Activated B cell treated with CpG ODN at 0.5 μM for 24 hours (primary cell): ENCODE measurements around the gene SLC46A2. TPM values are rescaled to one million over a fixed set of nuclear protein-coding genes. Genes with fewer than 3 reads are reported as not detected.
A peak's percentile ranks its signal among the peaks of the same experiment; 100 is the strongest.

ENCODE experiments used
- ATAC-seq: fragments of 200-7000 bp; cut with Tn5 transposase; one replicate; pipeline ENCODE4 v1.10.0; 2021; ENCODE audit warnings: low read depth, mild to moderate bottlenecking, moderate library complexity
- CTCF ChIA-PET: fragments of 350-600 bp; sonication (Branson Sonifier 250); formaldehyde crosslinking; loops from one replicate; lab custom pipeline; 2021; ENCODE audit warnings: antibody characterized with exemption; lab: Charles Lee
- POLR2A ChIA-PET: fragments of 350-600 bp; sonication (Branson Sonifier 250); formaldehyde crosslinking; loops from one replicate; lab custom pipeline; 2021; ENCODE audit warnings: antibody characterized with exemption; lab: Charles Lee
- DNase-seq: peaks from one replicate; pipeline ENCODE4 v3.0.0; 2022
- H3K27ac Mint-ChIP-seq: one replicate; pipeline ENCODE4 v1.8.0; 2020; ENCODE audit warnings: mixed read lengths
- H3K27me3 Mint-ChIP-seq: one replicate; pipeline ENCODE4 v1.8.0; 2021; ENCODE audit warnings: mixed read lengths
- H3K36me3 Mint-ChIP-seq: one replicate; pipeline ENCODE4 v1.8.0; 2021; ENCODE audit warnings: low read depth, mixed read lengths
- H3K4me1 Mint-ChIP-seq: one replicate; pipeline ENCODE4 v1.8.0; 2021; ENCODE audit warnings: mixed read lengths
- H3K4me3 Mint-ChIP-seq: one replicate; pipeline ENCODE4 v1.8.0; 2020; ENCODE audit warnings: mild to moderate bottlenecking, mixed read lengths
- H3K9me3 Mint-ChIP-seq: one replicate; pipeline ENCODE4 v1.8.0; 2020; ENCODE audit warnings: mixed read lengths
- CTCF ChIP-seq: fragments of 200-600 bp; IDR thresholded peaks from one replicate; pipeline ENCODE4 v1.8.0; 2022; ENCODE audit warnings: antibody characterized with exemption, mild to moderate bottlenecking
- intact Hi-C: fragments of 100-400 bp; cut with micrococcal nuclease; formaldehyde crosslinking; loops from one replicate; pipeline ENCODE4 v1.15.1; 2024
- total RNA-seq: library from RNA; stranded (reverse); gene quantifications from 2 replicates; pipeline ENCODE4 v1.2.3, GENCODE V29; 2022

Gene SLC46A2
- total RNA-seq, 1 donor from 2014 or later, result not detected

GRCh38 chr9:112861638-112862555 is 28.8 kb downstream of the SLC46A2 start:
- POLR2A ChIA-PET, result no interaction called here
- no peak for TF ChIP-seq CTCF
- intact Hi-C loops, result no loop called here
- no peak overlapping the region for H3K4me3 Mint-ChIP-seq
- H3K36me3 Mint-ChIP-seq, result peaks cover 12% of the 10 kb centered on the region
- H3K27me3 Mint-ChIP-seq, result no peaks in the 10 kb centered on the region
- DNase-seq (no peak), ATAC-seq (no peak)
- H3K27ac Mint-ChIP-seq, result no peak overlapping the region
- H3K4me1 Mint-ChIP-seq, result peaks cover 64% of the 10 kb centered on the region
- no peaks in the 10 kb centered on the region for H3K9me3 Mint-ChIP-seq
- CTCF ChIA-PET, result interaction anchor here (1.2 to 1.5 kb wide), 2 partner anchors 17 to 41 kb away, joined by 6 to 7 read pairs; no protein-coding TSS in a partner anchor

- intact Hi-C loops, result no loop called here
- H3K36me3 Mint-ChIP-seq, result peaks cover 10% of the 10 kb centered on the region
- no peak overlapping the region for H3K27ac Mint-ChIP-seq
- POLR2A ChIA-PET, result no interaction called here
- H3K4me1 Mint-ChIP-seq, result peaks cover 68% of the 10 kb centered on the region
- H3K4me3 Mint-ChIP-seq, result no peak overlapping the region
- H3K9me3 Mint-ChIP-seq, result no peaks in the 10 kb centered on the region
- ATAC-seq, result no peak
- DNase-seq, result no peak
- no peak for TF ChIP-seq CTCF
- no peaks in the 10 kb centered on the region for H3K27me3 Mint-ChIP-seq
- CTCF ChIA-PET, result interaction anchor here (1.2 to 1.5 kb wide), 2 partner anchors 16 to 42 kb away, joined by 6 to 7 read pairs; no protein-coding TSS in a partner anchor
Observed at GRCh38 chr9:112861155-112861554, 29.5 kb downstream of the SLC46A2 start.

GRCh38 chr9:112860451-112860850 is 30.2 kb downstream of the SLC46A2 start:
- DNase-seq (no peak), ATAC-seq (no peak)
- H3K9me3 Mint-ChIP-seq, result no peaks in the 10 kb centered on the region
- H3K4me3 Mint-ChIP-seq, result no peak overlapping the region
- intact Hi-C loops, result no loop called here
- no peak overlapping the region for H3K27ac Mint-ChIP-seq
- H3K27me3 Mint-ChIP-seq, result no peaks in the 10 kb centered on the region
- no peak for TF ChIP-seq CTCF
- ChIA-PET CTCF (interaction anchor here (1.1 to 1.5 kb wide), 3 partner anchors 15 to 43 kb away, joined by 3 to 7 read pairs (median 6); no protein-coding TSS in a partner anchor), POLR2A (no interaction called here)
- H3K36me3 Mint-ChIP-seq, result peaks cover 6% of the 10 kb centered on the region
- H3K4me1 Mint-ChIP-seq, result peaks cover 68% of the 10 kb centered on the region

DNA sequence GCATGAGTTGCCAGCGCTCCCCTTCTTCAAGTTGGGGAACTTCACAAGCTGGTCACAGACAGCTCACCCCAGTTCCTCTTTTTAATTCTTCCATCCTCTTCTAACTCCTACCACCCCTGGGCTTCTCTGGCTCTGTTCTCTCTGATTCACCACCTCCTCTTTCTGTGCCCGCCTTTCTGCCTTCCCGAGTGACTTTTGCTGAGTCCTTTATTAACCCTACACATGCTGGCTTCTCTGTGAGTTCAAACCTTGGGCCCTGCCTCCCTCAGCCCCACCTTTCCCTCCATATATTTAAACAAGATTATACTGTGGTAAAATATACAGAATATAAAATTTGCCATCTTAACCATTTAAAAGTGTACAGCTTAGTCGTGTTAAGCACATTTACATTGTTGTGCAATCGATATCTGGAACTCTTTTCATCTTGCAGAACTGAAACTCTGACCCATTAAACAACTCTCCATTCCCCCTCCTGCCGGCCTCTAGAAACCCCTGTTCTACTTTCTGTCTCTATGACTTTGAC is 32.0 kb downstream of the SLC46A2 start:
- H3K27me3 Mint-ChIP-seq, result no peaks in the 10 kb centered on the region
- TF ChIP-seq CTCF, result no peak
- ATAC-seq, result peak; percentile 90
- POLR2A ChIA-PET, result interaction anchor here (1.3 kb wide), 1 partner anchor 14 kb away, joined by 6 read pairs; no protein-coding TSS in a partner anchor
- DNase-seq, result no peak
- peaks cover 2% of the 10 kb centered on the region for H3K36me3 Mint-ChIP-seq
- H3K4me1 Mint-ChIP-seq, result peaks cover 62% of the 10 kb centered on the region
- CTCF ChIA-PET, result interaction anchor here (1.3 to 3.6 kb wide), 2 partner anchors 14 to 44 kb away, joined by 4 to 14 read pairs; no protein-coding TSS in a partner anchor
- peak overlapping the region; percentile 47 for H3K4me3 Mint-ChIP-seq
- peak overlapping the region; percentile 77 for H3K27ac Mint-ChIP-seq
- H3K9me3 Mint-ChIP-seq, result no peaks in the 10 kb centered on the region
- intact Hi-C loops, result loop anchor here (1.0 kb wide), 1 partner anchor 14 kb away; no protein-coding TSS in a partner anchor
